Measurements from ENCODE around the gene NCF4.

The NCF4 gene

DNA sequence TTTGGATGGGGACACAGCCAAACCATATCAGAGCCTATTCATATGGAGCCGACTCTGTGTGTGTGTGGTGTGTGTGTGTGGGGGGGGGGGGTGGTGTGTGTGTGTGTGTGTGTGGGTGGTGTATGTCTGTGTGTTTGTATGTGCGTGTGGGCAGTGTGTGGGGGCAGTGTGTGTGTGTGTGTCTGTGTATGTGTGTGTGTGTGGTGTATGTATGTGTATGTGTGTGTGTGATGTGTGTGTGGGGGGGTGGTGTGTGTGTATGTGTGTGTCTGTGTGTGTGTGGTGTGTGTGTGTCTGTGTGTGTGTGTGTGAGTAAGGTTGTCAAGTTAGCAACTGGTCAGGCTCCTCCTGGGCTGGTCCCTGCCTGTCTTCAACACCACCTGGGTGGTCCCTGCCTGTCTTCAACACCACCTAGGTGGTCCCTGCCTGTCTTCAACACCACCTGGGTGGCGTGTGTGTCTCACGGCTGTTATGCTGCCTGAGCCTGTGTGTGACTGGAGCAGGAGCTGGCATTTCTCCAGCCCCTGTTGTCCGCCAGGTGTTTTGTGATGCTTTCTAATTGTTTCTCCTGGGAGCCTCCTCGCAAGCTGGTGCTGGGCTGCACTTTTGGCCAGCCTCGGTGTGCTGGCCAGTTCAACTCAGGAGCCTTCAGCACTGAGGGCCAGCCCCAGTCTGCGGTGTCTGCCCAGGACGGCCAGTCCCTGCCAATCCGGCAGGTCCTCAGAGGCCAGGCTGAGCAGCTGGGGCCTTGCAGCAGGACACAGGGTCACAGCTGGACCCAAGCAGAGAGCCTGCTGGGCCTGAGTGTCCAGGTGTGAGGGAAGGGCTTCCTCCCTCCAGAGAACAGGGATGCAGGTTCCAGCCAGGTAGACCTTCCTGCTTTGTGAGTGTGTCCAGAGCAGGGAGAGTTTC is 22.4 kb upstream of the NCF4 start:
- DNase-seq = no peak

DNA sequence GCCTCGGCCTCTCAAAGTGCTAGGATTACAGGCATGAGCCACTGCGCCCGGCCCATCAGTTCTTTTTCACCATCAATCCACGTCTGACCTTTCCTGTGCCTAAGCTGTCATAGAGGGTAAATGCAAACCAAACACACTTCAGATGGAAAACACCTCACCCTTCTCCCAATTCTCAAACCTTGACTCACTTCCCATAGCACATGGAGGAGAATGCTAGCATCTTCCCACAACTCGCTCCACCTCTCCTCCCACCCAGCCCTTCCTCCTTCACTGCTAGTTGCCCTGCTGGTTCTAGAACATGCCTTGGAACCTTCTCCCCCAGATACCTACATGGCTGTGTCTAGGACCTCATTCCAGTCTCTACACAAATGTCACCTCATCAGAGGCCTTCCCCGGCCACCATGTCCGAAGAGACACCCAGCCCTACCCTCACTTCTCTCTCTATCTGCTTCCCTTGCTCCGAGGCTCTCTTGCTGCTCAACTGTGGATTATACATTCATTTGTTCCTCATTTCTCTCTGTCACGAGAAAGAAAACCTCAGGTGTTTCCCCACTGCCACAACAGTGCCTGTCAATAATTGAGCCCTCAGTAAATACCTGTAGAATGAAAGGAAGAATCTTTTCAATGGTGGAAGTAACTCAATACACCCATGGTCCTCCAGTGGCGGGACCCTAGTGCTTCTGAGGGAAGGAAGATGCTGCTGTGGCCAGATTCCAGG is 21.3 kb upstream of the NCF4 start:
- DNase-seq = no peak

DNA sequence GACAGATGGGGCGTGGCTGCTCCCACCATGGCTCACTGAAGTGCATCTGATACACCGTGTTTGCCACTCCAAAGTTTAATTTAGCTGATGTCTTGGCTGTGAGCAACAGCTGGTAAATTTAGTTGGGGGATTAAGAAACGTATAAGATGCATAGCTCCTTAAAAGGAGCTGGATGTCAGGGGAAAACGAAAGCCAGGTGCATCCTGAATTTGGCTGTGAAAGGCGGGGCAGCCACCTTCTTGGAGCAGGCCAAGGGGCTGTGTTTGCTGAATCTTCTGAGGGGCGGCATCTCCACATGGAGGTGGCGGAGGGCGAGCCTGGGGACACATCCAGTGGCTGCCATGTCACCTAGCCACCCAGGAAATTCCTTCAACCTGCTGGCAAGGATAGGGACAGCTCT is 20.7 kb upstream of the NCF4 start:
- no peak for DNase-seq

DNA sequence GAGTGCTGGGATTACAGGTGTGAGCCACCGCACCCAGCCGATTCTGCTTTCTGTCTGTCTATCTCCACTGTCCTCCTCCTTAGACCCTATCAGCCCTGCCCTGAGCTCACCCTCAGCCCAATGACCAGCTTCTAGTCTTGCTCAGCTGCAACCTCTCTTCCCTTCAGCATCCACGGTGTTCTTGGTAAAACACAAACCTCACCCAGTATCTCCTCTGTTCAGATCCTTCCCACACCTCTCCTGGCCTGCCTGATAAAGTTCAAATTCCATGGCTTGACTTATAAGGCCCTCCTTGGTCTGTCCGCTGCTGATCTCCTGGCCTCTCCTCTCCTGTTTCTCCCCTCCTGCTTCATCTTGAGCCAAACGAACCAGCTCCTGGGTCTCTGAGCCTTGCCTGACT is 14.5 kb upstream of the NCF4 start:
- DNase-seq = no peak

DNA sequence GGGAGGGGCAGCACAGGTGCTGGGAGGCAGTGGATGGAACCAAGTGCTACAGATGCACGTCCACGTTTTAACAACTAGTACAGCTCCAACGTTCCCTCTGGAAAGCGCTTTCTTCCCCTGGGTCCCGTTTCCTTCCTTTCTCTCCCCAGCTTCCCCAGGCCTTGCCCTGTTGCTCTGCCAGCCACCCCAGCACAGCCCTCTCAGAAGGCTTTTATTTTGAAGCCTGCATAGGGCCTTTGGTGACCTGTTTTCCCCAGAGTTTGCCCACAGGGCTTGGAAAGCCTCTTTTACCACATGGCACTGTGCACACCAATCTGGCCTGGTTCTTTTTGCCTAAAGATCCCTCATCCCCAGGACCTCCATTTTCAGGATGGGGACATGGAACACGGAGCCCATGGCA is 13.9 kb upstream of the NCF4 start:
- no peak for DNase-seq

DNA sequence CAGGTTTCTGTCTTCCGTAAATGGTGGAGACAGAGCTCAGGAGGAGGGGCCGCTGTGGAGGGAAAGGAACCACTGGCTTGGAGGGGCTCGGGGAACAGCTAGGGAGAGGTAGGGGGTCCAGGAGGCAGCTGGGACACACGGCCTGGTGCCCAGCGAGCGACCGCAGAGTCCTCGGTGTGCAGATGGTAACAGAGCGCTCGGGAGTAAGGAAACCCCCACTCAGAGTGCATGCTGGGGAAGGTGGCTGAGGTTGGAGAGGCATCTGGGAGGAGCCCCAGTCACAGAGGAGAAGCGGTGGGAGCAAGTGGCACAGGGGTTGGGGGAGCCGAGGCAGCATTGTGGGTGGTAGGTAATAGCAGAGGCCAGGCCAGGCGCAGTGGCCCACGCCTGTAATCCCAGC is 10.8 kb upstream of the NCF4 start:
- DNase-seq = no peak

DNA sequence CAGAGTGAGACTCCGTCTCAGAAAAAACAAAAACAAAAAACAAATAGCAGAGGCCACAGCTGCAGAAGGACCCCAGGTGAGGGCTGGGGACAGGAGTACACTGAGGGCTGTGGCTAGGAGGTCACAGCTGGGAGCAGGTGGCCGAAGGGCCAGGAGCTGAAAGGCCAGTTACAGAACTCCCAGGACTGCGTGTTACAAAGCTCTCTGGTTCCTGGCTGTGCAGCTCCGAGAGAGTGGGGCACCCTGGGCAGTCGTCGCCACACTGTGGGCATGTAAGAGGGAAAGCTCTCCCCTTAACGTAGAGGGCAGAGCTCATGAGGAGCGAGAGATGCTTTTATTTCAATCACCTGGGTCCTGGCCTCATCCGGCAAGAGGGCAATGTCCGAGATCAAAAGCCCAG is 10.1 kb upstream of the NCF4 start:
- DNase-seq = no peak

DNA sequence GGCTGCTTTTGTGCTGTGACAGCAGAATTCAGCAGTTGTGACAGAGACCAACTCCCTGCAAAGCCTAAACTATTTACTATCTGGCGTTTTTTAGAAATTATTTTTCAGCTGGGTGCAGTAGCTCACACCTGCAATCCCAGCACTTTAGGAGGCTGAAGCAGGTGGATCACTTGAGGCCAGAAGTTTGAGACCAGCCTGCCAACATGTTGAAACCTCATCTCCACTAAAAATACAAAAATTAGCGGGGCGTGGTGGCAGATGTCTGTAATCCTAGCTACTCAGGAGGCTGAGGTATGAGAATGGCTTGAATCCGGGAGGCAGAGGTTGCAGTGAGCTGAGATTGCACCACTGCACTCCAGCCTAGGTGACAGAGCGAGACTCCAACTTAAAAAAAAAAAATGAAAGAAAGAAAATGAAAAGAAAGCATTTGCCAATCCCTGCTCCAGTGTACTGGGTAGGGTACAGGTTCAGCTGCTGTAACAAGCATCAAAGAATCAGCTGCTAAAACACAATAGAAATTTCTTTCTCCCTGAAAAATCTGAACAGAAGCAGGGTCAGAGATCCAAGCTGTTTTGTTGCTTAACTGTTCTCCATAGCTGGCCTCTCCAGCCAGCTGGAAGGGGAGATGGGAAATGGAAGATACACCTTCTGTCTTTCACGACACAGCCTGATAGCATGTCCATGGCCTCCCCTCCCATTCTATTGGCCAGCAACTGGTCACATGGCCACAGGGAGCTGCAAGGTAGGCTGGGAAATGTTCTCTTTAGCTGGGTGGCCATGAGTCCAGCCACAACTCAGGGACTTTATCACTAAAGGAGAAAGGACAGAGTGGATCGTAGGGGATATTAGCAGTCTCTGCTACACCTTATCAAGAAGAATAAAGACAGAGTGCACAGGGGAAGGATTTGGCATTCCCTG is 8.5 kb upstream of the NCF4 start:
- no peak for DNase-seq

DNA sequence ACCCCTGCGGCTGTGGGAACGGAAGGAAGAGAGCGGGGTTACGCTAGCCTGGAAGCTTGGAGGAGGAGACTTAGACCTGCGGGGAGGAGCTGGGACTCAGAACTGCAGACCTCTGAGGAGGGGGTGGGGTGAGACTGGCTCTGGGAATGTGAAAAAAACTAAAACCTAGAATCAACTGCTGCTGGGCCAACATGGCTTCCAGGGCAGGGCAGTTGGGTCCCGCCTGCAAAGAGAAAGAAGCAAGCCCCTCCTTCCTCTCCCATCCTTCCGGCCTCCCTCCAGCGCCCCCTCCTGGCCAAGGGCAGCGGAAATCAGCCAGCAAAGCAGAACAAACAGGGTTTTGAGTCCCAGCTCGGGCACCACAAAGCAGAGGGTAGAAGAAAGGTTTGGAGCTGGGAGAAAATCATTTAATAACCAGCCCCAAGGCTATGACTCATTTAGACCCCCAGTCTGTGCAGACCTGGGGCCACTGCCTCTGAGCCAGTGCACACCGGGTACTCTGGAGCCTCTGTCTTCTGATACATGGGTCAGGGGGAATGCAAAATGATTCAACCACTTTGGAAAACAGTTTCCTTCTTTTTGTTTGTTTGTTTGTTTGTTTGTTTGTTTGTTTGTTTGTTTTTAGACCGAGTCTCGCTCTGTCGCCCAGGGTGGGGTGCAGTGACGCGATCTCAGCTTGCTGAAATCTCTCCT is 7.3 kb upstream of the NCF4 start:
- DNase-seq = peak; percentile 84

DNA sequence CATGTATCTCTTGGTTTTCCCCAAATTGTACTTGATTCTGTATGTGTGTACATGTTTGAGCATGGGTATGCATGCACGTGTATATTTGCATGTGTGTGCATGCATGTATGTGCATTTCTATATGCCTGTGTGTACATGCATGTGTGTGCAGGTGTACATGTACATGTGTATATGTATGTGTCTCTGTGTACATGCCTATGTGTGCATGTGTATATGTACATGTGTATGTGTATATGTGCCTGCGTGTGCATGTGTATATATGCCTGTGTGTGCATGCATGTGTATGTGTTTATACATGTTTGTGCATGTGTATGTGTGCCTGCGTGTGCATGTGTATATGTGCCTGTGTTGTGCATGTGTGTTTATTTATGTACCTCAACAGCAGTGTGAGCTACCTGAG is 5.3 kb upstream of the NCF4 start:
- DNase-seq = no peak

DNA sequence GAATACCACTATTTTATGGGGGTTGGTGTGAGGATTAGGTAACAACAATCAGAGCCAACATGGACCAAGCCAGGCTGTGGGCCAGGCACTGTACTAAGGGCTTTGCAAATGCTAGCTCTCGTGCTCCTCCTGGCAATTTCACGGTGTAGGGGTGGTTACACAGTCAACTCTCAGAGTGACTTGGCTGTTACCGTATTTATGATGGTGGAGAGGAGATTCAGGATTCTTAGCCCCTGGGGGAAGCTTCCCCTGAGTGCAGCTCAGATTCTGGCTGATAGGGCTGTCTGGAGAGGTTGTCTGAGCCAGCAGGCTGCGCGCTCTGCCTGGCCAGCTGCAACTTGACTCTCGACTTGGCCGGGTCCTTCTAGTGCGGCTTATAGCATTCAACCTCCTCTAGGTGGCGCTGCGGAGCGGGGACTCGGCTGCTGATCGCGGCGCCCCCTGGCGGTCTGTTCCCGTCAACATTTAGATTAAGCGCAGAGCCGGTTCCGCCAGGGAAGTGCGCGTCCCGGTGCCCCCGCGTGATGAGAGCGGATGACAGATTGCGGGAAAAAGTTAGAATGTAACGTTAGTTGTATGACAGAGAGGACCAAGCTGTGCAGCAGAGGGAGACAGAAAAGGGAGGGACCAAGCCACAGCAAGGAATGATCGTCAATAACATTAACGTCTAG is 4.5 kb upstream of the NCF4 start:
- DNase-seq = peak; percentile 85

DNA sequence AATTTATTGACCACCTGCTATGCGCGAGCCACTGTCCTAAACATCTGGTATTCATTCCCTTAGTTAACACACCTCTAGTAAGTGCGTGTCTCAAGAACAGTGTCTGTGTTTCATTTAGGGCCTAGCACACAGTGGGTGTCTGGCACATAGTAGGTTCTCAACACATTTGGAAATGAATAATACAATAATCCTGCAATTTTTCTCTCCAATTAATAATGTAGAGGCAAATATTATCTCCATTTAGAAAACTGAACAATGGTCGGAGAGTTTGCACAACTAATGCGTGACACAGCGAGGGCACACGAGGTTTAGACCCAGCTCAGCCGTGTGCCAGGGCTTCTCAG is 4.0 kb upstream of the NCF4 start:
- DNase-seq = no peak

DNA sequence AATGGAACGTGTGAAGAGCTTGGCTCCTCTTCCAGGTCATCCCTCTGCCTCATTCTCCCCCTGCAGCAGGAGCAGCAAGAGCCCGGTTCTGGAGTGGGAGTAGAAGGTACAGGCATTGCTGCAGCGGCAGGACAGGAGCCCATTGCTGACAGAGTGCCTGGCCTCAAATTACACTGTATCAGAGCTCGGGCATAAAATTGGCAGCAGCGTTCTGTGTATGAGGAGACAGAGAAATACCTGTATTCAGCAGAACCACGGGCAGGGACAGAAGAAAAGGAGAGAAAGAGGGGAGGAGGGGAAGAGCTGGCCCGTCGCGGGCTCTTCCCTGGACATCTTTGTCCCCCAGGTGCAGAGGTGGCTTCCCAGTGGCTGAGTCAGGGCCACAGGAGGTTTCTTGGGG is 2.6 kb upstream of the NCF4 start:
- no peak for DNase-seq

DNA sequence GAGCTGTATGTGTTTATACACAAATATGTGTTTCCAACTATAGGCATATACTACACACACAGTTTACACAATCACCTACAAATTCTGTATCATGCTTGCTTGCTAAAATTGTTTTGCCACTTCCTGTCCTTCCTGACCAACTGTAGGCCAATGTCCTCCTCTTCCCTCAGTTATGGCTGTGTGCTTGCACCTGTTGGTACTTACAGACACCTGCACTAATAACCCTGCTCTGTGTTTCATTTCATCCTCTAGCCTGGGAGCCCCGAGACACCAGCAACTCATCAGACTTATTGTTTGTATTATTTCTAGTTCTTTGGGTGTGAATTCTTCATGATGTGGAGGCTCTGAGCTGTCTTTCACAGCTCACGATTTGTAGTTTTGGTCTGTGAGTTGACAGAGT is 1.8 kb upstream of the NCF4 start:
- no peak for DNase-seq

DNA sequence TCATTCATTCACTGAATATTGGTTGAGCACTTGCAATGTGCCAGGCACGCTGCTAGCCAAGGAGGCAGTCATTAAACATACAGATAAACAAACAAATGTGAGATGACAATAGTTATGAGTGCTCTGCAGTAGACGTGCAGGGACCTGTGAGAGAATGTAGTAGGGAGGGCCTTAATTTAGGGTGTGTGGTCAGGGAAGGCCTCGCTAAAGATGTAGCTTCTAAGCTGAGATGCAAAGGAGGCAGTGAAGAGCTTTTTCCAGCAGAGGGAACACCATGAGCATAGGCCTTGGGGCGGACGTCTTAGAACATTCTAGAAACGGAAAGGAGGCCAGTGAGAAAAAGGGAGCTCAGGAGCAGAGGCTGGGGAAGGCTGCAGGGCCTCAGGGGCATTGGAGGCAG is 789 bp upstream of the NCF4 start:
- no peak for DNase-seq

DNA sequence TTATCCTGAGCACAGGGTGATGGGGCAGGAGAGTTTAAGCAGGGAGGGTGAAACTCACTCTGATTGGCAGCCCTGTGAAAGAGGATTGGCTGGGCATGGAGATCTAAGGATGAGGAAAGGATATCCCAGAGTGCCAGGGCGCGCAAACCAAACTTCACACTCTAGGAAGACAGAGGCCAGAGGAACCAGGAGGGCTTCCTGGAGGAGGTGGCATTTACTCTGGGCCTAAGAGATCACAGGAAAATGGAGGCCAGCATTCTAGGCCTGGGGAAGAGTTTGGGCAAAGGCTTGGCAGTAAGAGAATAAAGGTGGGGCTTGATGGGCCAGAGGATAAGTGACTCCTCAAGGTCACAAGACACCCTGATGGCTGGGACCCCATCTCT is 377 bp upstream of the NCF4 start:
- DNase-seq = no peak

DNA sequence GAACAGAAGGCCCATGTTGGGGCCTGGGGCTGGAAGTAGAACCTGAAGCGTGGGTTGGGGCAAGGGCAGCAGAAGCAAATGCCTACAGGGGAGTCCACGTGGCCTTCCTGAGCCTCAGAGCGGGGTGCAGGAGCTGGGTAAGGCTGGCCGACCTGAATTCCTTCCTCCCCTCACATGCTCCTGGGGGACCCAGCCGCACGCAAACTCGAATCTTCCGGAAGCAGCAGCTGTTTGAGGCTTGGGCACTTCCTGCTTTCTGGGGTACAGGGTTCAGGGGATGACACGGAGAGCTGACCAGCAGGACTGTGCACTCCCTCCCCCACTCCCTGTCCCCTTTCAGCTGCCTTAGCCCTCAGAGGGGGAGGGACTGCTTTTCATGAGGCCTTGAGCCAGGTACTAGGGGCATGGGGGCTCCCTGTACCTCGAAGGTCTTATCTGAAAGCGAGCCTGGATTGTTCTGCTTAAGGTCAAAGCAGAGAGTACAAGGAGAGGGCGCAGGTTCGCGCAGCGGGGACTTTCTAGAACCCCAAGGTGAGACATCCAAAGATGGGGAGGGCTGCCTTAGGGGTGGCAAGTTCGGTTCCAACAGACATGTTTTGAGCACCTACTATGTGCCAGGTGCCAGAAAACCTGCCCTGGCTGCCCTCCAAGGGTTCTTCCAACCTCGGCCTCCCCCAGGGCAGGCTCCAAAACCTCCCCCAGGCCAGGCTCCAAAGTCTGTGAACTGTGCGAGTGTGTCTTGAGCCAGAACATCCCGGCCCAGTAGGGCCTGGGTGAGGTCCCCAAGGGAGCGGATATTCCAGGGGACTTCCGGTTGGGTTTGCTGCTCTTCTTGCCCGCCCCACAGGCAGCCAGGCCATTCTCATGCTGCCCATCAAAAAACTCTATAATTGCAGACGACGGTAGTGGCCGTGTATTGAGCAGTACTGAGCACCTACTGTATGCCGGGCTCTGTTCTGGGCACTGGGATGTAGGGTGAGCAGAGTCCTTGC is 1.7 kb downstream of the NCF4 start:
- DNase-seq = no peak

DNA sequence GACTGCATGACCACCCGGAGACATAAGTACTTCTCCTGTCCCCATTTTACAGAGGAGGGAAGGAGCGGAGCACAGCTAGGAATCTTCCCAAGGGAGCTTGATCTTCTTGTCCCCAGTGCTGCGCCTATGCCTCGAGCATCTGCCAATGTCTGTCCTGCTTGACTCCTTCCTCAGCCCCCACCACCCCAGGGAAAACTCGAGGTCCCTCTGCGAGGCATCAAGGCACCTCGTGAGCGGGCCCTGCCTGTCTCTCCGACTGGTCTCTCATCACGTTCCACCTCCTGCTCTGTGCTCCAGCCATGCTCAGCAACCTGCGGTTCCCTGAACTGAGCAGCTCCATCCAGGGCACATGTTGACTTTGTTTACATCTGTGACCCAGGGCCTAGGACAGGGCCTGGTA is 2.5 kb downstream of the NCF4 start:
- DNase-seq = no peak

DNA sequence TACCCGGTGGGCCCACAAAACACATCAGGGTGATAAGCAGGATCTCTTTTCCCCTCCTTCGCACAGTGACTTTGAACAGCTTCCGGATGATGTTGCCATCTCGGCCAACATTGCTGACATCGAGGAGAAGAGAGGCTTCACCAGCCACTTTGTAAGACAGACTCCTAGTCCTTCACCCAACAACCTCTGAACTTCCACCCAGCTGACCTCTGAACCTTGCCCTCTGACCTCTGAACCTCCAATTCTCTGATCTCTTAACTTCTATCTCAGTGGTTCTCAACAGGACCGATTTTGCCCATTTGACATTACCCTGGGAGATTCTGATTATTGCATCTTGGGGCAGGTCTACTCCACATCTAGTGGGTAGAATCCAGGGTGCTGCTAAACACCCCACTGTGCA is 3.2 kb downstream of the NCF4 start:
- DNase-seq = no peak

DNA sequence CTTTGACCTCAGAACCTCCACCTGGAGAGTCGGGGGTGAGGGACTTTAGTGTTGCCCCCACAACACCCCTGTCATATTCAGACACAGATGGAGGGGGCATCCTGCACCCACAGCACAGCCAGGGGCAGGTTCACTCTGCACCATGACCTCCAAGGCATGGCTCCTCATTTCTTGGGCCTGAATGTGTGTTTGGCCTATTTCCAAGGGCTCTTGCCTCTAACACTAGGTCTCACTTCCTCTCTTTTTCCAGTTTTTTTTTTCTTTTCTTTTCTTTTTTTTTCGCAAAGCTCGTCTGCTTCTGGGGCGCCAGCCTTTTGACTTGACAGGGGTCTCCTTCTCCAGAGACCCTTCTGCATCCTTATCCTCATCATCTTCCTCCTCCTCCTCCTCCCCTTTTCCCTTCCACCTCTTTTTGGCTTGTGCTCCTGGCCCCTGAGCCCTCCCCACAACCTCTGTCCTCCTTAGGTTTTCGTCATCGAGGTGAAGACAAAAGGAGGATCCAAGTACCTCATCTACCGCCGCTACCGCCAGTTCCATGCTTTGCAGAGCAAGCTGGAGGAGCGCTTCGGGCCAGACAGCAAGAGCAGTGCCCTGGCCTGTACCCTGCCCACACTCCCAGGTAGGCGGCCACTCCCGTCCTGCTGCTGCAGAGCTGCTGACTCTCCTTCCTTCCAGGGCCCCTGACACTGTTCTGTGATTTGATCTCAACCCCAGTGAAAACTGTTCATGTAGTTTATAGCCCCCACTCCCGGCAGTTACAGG is 3.8 kb downstream of the NCF4 start:
- DNase-seq = no peak
